HepG2 (cell line): ENCODE data around the gene JPH2. TPM values are rescaled to one million over a fixed set of nuclear protein-coding genes. Genes with fewer than 3 reads are reported as not detected.

Experiments used
- IRF1 ChIP-seq: sonication (generic); formaldehyde crosslinking; IDR thresholded peaks from 2 replicates; pipeline ENCODE4 v1.4.0; 2020; ENCODE audit warnings: low read depth, mild to moderate bottlenecking, missing genetic modification reagents
- KLF6 ChIP-seq: IDR thresholded peaks from 2 replicates; pipeline ENCODE4 v1.8.0; 2016; ENCODE audit warnings: missing biosample characterization, missing genetic modification reagents
- LRRFIP1 ChIP-seq: sonication (generic); formaldehyde crosslinking; conservative IDR thresholded peaks from 2 replicates; pipeline ENCODE4 v1.4.0; 2020; ENCODE audit warnings: missing genetic modification reagents
- MAFF ChIP-seq: IDR thresholded peaks from 2 replicates; pipeline ENCODE4 v1.6.1; 2011; ENCODE audit warnings: low read depth, low read length, improper control_type of control experiment
- MAFK ChIP-seq, 2 experiments: IDR thresholded peaks in 1 of 2; conservative IDR thresholded peaks in 1 of 2; 2 replicates each; pipeline ENCODE4 v1.6.1; 2011; ENCODE audit warnings: improper control_type of control experiment in 2 of 2, low read length in 2 of 2
- NBN ChIP-seq: fragments of 450-650 bp; conservative IDR thresholded peaks from 2 replicates; pipeline ENCODE4 v1.6.1; 2017
- SP4 ChIP-seq: sonication (generic); formaldehyde crosslinking; IDR thresholded peaks from 2 replicates; pipeline ENCODE4 v1.8.1; 2023; ENCODE audit warnings: mild to moderate bottlenecking, missing genetic modification reagents
- ZBTB14 ChIP-seq: sonication (generic); formaldehyde crosslinking; IDR thresholded peaks from 2 replicates; pipeline ENCODE4 v1.4.0; 2020; ENCODE audit warnings: missing genetic modification reagents
- ZFP1 ChIP-seq: IDR thresholded peaks from 2 replicates; pipeline ENCODE4 v1.6.1; 2016
- ZNF10 ChIP-seq: sonication (generic); formaldehyde crosslinking; IDR thresholded peaks from 2 replicates; pipeline ENCODE4 v1.4.0; 2020; ENCODE audit warnings: mild to moderate bottlenecking, low read depth, missing genetic modification reagents, borderline replicate concordance
- ZNF121 ChIP-seq: sonication (generic); formaldehyde crosslinking; IDR thresholded peaks from 2 replicates; pipeline ENCODE4 v1.5.0; 2020; ENCODE audit warnings: mild to moderate bottlenecking, missing genetic modification reagents
- ZNF446 ChIP-seq: sonication (generic); formaldehyde crosslinking; IDR thresholded peaks from 2 replicates; pipeline ENCODE4 v1.5.0; 2020; ENCODE audit warnings: mild to moderate bottlenecking, missing genetic modification reagents
- ZNF468 ChIP-seq: sonication (generic); formaldehyde crosslinking; IDR thresholded peaks from 2 replicates; pipeline ENCODE4 v1.8.0; 2022; ENCODE audit warnings: mild to moderate bottlenecking, moderate library complexity, missing genetic modification reagents
- ZNF496 ChIP-seq: sonication (generic); formaldehyde crosslinking; IDR thresholded peaks from 2 replicates; pipeline ENCODE4 v1.8.1; 2023; ENCODE audit warnings: mild to moderate bottlenecking, moderate library complexity, missing genetic modification reagents; ENCODE audit not compliant: insufficient replicate concordance
- ZNF550 ChIP-seq: sonication (generic); formaldehyde crosslinking; IDR thresholded peaks from 2 replicates; pipeline ENCODE4 v1.4.0; 2020; ENCODE audit warnings: mild to moderate bottlenecking, missing genetic modification reagents, borderline replicate concordance
- ZNF670 ChIP-seq: sonication (generic); formaldehyde crosslinking; IDR thresholded peaks from 2 replicates; pipeline ENCODE4 v1.8.0; 2022; ENCODE audit warnings: mild to moderate bottlenecking, missing genetic modification reagents, borderline replicate concordance
- polyA plus RNA-seq, 8 experiments: library from polyadenylated mRNA; depleted of rRNA in 3 of 8; stranded (reverse) in 7 of 8; unstranded in 1 of 8; fragments of >200 nt; fragmentation: Illumina TruSeq in 4 of 8; extraction: Trizol in 4 of 8; gene quantifications; 2 replicates each; pipeline versions ENCODE4 v1.2.1 to v1.2.3, GENCODE V29; 2011 to 2016; ENCODE audit warnings: low read depth in 4 of 8, missing spikeins in 1 of 8, mixed read lengths in 1 of 8; ENCODE audit not compliant: insufficient read depth in 1 of 8
- total RNA-seq, 5 experiments: library from RNA; depleted of rRNA; stranded (reverse); fragments of >200 nt; fragmentation: Illumina TruSeq; extraction: Trizol; gene quantifications; 2 replicates each; pipeline ENCODE4 v1.2.3, GENCODE V29; 2016; ENCODE audit warnings: low read depth in 1 of 5
- TF ChIP-seq, protein P1 (sequence below): sonication (generic); formaldehyde crosslinking; IDR thresholded peaks from 2 replicates; pipeline ENCODE4 v1.8.1; 2023; ENCODE audit warnings: mild to moderate bottlenecking, missing genetic modification reagents
- TF ChIP-seq, protein P2 (sequence below): sonication (generic); formaldehyde crosslinking; IDR thresholded peaks from 2 replicates; pipeline ENCODE4 v1.8.1; 2023; ENCODE audit warnings: mild to moderate bottlenecking, moderate library complexity, missing genetic modification reagents
- TF ChIP-seq, protein P3 (sequence below): sonication (generic); formaldehyde crosslinking; IDR thresholded peaks from 2 replicates; pipeline ENCODE4 v1.8.1; 2022; ENCODE audit warnings: mild to moderate bottlenecking, missing genetic modification reagents
- TF ChIP-seq, protein P4 (sequence below): IDR thresholded peaks from 2 replicates; pipeline ENCODE4 v1.6.1; 2016

JPH2 gene
- total and polyA plus RNA-seq, 2 of the 13 experiments (the other 11 are each of a cell fraction or from before 2014, with no cell fraction given) = 0.42 TPM; not detected in 1

DNA sequence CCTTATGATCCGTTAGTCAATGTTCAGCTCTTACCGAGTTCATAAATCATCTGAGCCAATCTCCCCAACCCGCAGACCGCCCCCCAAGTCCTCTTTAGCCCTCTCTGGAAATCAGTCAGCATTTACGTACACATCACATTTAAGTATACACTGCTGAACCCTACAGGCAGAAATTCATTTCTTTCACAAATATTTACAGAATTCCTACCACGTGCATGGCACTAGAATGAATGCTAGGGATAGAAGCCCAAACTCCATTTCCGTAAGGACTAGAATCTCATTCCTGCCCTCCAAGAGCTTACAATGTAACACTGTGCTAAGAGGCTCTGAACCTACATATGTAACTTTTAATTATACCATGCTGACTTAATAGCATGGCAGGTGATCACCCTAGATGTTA lies 21.8 kb upstream of the JPH2 start (continued):
- TF ChIP-seq, protein P1, sequence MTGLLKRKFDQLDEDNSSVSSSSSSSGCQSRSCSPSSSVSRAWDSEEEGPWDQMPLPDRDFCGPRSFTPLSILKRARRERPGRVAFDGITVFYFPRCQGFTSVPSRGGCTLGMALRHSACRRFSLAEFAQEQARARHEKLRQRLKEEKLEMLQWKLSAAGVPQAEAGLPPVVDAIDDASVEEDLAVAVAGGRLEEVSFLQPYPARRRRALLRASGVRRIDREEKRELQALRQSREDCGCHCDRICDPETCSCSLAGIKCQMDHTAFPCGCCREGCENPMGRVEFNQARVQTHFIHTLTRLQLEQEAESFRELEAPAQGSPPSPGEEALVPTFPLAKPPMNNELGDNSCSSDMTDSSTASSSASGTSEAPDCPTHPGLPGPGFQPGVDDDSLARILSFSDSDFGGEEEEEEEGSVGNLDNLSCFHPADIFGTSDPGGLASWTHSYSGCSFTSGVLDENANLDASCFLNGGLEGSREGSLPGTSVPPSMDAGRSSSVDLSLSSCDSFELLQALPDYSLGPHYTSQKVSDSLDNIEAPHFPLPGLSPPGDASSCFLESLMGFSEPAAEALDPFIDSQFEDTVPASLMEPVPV (CRISPR knock-in tag) = no peak
- TF ChIP-seq MAFF (no peak), ZNF10 (CRISPR knock-in tag) (no peak), ZNF496 (CRISPR knock-in tag) (no peak), ZNF121 (CRISPR knock-in tag) (no peak), IRF1 (CRISPR knock-in tag) (no peak), KLF6 (CRISPR knock-in tag) (no peak), SP4 (no peak), LRRFIP1 (CRISPR knock-in tag) (no peak), ZBTB14 (CRISPR knock-in tag) (no peak), NBN (no peak), ZFP1 (CRISPR knock-in tag) (no peak), ZNF550 (CRISPR knock-in tag) (no peak), ZNF468 (CRISPR knock-in tag) (no peak), ZNF670 (no peak), MAFK (conservative IDR thresholded peaks at IDR 0.05 in 1 of 2, IDR thresholded peaks at IDR 0.05 in 1 of 2; ENCODE audit: low read length in 2 of 2) (0 out of 4 replicates have a peak, but pooled peaks of 1 of the 2 experiments have one; percentile 10), ZNF446 (CRISPR knock-in tag) (no peak)
- TF ChIP-seq, protein P2, sequence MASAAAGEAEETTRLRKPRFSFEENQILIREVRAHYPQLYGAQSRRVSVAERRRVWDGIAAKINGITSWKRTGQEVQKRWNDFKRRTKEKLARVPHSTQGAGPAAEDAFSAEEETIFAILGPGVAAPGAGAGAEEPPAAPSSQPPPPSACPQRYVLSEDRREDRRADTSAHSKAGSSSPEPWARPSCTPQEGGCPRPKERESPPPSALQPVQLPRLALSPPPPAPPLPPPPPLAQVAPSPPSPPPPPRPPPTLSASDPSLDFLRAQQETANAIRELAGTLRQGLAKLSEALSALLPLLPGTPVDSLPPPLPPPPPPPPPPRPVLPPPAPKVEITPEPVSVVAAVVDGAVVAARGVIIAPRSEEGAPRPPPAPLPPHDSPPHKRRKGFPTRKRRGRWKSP (CRISPR knock-in tag) = no peak
- TF ChIP-seq, protein P3, sequence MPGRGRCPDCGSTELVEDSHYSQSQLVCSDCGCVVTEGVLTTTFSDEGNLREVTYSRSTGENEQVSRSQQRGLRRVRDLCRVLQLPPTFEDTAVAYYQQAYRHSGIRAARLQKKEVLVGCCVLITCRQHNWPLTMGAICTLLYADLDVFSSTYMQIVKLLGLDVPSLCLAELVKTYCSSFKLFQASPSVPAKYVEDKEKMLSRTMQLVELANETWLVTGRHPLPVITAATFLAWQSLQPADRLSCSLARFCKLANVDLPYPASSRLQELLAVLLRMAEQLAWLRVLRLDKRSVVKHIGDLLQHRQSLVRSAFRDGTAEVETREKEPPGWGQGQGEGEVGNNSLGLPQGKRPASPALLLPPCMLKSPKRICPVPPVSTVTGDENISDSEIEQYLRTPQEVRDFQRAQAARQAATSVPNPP (CRISPR knock-in tag) = no peak
- TF ChIP-seq, protein P4, sequence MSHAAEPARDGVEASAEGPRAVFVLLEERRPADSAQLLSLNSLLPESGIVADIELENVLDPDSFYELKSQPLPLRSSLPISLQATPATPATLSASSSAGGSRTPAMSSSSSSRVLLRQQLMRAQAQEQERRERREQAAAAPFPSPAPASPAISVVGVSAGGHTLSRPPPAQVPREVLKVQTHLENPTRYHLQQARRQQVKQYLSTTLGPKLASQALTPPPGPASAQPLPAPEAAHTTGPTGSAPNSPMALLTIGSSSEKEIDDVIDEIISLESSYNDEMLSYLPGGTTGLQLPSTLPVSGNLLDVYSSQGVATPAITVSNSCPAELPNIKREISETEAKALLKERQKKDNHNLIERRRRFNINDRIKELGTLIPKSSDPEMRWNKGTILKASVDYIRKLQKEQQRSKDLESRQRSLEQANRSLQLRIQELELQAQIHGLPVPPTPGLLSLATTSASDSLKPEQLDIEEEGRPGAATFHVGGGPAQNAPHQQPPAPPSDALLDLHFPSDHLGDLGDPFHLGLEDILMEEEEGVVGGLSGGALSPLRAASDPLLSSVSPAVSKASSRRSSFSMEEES (CRISPR knock-in tag) = peak; percentile 77
